SU-DHL-6 (cell line): Measurements from ENCODE around the gene COL5A1.

Experiments used
- CTCF ChIP-seq: fragments of 200-600 bp; sonication (generic); IDR thresholded peaks from one replicate; pipeline ENCODE4 v1.5.1; 2017; ENCODE audit warnings: antibody characterized with exemption, mild to moderate bottlenecking, low read length, moderate library complexity; ENCODE audit not compliant: insufficient read depth, poor library complexity, severe bottlenecking
- EZH2phosphoT487 ChIP-seq: fragments of 200-600 bp; sonication (generic), shearing (Covaris generic); conservative IDR thresholded peaks from 2 replicates; pipeline ENCODE4 v1.6.1; 2018; ENCODE audit warnings: mild to moderate bottlenecking, antibody characterized with exemption, low read length, moderate library complexity, mixed read lengths

GRCh38 chr9:134720136-134720753 is 78.6 kb downstream of the COL5A1 start:
- no peak for TF ChIP-seq CTCF
- no peak for TF ChIP-seq EZH2phosphoT487
